ENCODE measurements around the gene AATF. TPM values are rescaled to one million over a fixed set of nuclear protein-coding genes. Genes with fewer than 3 reads are reported as not detected.

The AATF gene
- total RNA-seq, 1 experiment from 2014 or later: 85.2 TPM

DNA sequence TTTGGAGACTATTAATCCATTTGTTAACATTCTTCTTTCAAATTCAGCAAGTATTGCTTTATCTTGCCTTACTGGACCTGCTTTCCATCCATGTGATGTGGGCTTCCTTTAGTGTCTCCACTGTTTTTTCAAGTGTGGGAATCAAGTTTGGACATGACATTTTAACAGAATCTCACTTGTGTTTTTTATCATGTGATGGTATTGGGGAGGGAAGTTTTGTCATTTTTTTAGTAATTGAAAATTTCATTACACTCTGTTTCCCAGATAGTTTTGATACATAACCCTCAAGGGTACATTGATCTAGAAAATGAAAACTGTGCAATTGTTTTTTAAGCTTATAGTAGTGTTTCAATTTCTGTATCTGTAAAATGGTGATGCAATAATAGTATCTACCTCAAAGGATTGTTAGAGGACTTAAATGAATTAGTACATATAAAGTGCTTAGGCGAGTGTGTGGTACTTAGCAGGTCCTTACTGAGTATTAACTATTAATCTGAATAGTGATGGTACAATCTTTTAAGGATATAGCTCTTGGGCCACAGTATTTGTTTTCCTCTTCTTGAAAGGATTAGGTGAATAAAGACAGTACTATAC, 27.3 kb downstream of the AATF start:
- Mint-ChIP-seq H3K9me3 (ENCODE audit: unreplicated experiment) (no peaks in the 10 kb centered on the region), H3K27ac (ENCODE audit: low read depth, unreplicated experiment) (no peak overlapping the region), H3K4me1 (ENCODE audit: insufficient read depth, unreplicated experiment) (peaks cover 31% of the 10 kb centered on the region), H3K36me3 (ENCODE audit: insufficient read depth, unreplicated experiment) (peaks cover 4% of the 10 kb centered on the region), H3K4me3 (ENCODE audit: unreplicated experiment) (no peak overlapping the region), H3K27me3 (ENCODE audit: insufficient read depth, unreplicated experiment) (no peaks in the 10 kb centered on the region)
- TF ChIP-seq, protein P1, sequence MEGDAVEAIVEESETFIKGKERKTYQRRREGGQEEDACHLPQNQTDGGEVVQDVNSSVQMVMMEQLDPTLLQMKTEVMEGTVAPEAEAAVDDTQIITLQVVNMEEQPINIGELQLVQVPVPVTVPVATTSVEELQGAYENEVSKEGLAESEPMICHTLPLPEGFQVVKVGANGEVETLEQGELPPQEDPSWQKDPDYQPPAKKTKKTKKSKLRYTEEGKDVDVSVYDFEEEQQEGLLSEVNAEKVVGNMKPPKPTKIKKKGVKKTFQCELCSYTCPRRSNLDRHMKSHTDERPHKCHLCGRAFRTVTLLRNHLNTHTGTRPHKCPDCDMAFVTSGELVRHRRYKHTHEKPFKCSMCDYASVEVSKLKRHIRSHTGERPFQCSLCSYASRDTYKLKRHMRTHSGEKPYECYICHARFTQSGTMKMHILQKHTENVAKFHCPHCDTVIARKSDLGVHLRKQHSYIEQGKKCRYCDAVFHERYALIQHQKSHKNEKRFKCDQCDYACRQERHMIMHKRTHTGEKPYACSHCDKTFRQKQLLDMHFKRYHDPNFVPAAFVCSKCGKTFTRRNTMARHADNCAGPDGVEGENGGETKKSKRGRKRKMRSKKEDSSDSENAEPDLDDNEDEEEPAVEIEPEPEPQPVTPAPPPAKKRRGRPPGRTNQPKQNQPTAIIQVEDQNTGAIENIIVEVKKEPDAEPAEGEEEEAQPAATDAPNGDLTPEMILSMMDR (IDR thresholded peaks at IDR 0.05; ENCODE audit: unreplicated experiment): no peak
- CTCF ChIA-PET: interaction anchor here (0.6 kb wide), 1 partner anchor 16 kb away, joined by 3 read pairs; no protein-coding TSS in a partner anchor
- intact Hi-C loops (cut with micrococcal nuclease): no loop called here
- no TSS peak for BruUV-seq (replicated peaks)
- POLR2A ChIA-PET: interaction anchor here (0.7 to 2.3 kb wide), 3 partner anchors 17 to 27 kb away, joined by 3 to 16 read pairs (median 3); partner anchors contain the start of gene AATF
- DNase-seq (ENCODE audit: unreplicated experiment): no peak

DNA sequence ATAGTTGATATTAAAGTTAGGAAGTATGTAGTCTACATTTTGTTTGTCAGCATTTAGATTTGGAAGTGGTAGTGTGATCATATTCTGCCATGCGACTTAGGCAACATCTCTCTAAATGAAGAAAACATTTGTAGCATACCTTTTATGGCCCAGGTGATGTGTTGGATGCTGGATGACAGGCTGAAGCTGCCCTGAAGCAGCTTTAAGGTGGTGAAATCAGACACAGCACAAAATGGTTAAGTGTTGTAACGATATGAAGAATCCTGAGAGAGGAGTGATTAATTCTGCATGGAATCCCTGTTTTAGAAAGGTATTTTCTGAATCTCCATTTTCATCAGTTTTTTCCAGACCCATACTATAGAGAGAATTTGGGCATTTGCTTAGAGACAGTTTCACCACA, 28.3 kb downstream of the AATF start:
- TF ChIP-seq, protein P1 (IDR thresholded peaks at IDR 0.05; ENCODE audit: unreplicated experiment): no peak
- CTCF ChIA-PET: no interaction called here
- H3K27me3 Mint-ChIP-seq (ENCODE audit: insufficient read depth, unreplicated experiment): no peaks in the 10 kb centered on the region

DNA sequence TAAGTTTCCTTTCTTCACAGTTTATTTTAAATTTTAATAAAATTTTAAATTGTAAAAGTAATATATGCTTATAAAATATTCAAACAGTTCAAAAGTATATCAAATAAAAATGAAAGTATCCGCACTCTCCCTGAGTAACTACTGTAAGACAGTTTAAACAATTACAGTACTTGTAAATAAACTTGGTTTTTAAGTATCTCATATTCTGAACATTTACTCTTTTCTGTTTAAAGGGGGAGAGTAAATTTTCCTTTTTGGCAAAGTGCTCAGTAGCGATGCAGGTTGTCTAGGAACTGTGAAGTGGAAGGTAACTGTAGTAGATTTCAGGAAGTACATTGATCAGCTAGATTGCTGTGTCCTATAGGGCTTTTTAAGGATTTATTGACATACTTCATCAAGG, 28.8 kb downstream of the AATF start:
- H3K9me3 Mint-ChIP-seq (ENCODE audit: unreplicated experiment): no peaks in the 10 kb centered on the region
- intact Hi-C loops (cut with micrococcal nuclease): no loop called here

More for the DNA sequence above, 28.3 kb downstream of the AATF start:
- no peak overlapping the region for H3K4me3 Mint-ChIP-seq (ENCODE audit: unreplicated experiment)
- H3K4me1 Mint-ChIP-seq (ENCODE audit: insufficient read depth, unreplicated experiment): peaks cover 37% of the 10 kb centered on the region
- no peak overlapping the region for H3K27ac Mint-ChIP-seq (ENCODE audit: low read depth, unreplicated experiment)
- intact Hi-C loops (cut with micrococcal nuclease): no loop called here
- peaks cover 8% of the 10 kb centered on the region for H3K36me3 Mint-ChIP-seq (ENCODE audit: insufficient read depth, unreplicated experiment)
- no peaks in the 10 kb centered on the region for H3K9me3 Mint-ChIP-seq (ENCODE audit: unreplicated experiment)
- peak; percentile 30 for DNase-seq (ENCODE audit: unreplicated experiment)
- POLR2A ChIA-PET: interaction anchor here (2.3 kb wide), 1 partner anchor 28 kb away, joined by 16 read pairs; the partner anchor contains the start of gene AATF
- BruUV-seq (replicated peaks): no TSS peak

More for the DNA sequence above, 28.8 kb downstream of the AATF start:
- Mint-ChIP-seq H3K4me3 (ENCODE audit: unreplicated experiment) (no peak overlapping the region), H3K36me3 (ENCODE audit: insufficient read depth, unreplicated experiment) (peaks cover 9% of the 10 kb centered on the region), H3K27me3 (ENCODE audit: insufficient read depth, unreplicated experiment) (no peaks in the 10 kb centered on the region), H3K4me1 (ENCODE audit: insufficient read depth, unreplicated experiment) (peaks cover 36% of the 10 kb centered on the region), H3K27ac (ENCODE audit: low read depth, unreplicated experiment) (no peak overlapping the region)
- CTCF ChIA-PET: interaction anchor here (0.6 kb wide), 1 partner anchor 12 kb away, joined by 3 read pairs; no protein-coding TSS in a partner anchor
- no TSS peak for BruUV-seq (replicated peaks)
- DNase-seq (ENCODE audit: unreplicated experiment): no peak
- TF ChIP-seq, protein P1 (IDR thresholded peaks at IDR 0.05; ENCODE audit: unreplicated experiment): no peak
- POLR2A ChIA-PET: no interaction called here
